GM18868 (cell line): Measurements from ENCODE around the gene NOL4L.
"Not testable (repeated sequence)": the region's sequence is repeated elsewhere in the genome, so short reads cannot be mapped to it uniquely, and the experiment has no call there.

Experiments
- ATAC-seq: cut with Tn5 transposase; IDR thresholded peaks from one replicate; pipeline ENCODE4 v1.9.1; 2021; ENCODE audit warnings: mild to moderate bottlenecking, moderate library complexity; ENCODE audit not compliant: unreplicated experiment

The NOL4L gene

GRCh38 chr20:32474967-32475811 lies 109.9 kb downstream of the NOL4L start:
- ATAC-seq: no peak

GRCh38 chr20:32474717-32474966 lies 110.5 kb downstream of the NOL4L start:
- no peak for ATAC-seq

GRCh38 chr20:32474009-32474716 lies 111.0 kb downstream of the NOL4L start:
- no peak for ATAC-seq

GRCh38 chr20:32473231-32474008 lies 111.7 kb downstream of the NOL4L start:
- no peak for ATAC-seq

GRCh38 chr20:32472581-32473207 lies 112.4 kb downstream of the NOL4L start:
- ATAC-seq: no peak

GRCh38 chr20:32470940-32471339 lies 114.2 kb downstream of the NOL4L start:
- ATAC-seq: no peak

- ATAC-seq: no peak
Measured at GRCh38 chr20:32470025-32470861, 114.9 kb downstream of the NOL4L start.

GRCh38 chr20:32468860-32469259 lies 116.3 kb downstream of the NOL4L start:
- ATAC-seq: no peak

GRCh38 chr20:32468313-32468640 lies 116.9 kb downstream of the NOL4L start:
- no peak for ATAC-seq

GRCh38 chr20:32467506-32468312 lies 117.4 kb downstream of the NOL4L start:
- no peak for ATAC-seq

- no peak for ATAC-seq
Measured at GRCh38 chr20:32466739-32467505, 118.2 kb downstream of the NOL4L start.

- not testable (repeated sequence) for ATAC-seq
Measured at GRCh38 chr20:32465901-32466675, 119.0 kb downstream of the NOL4L start.

GRCh38 chr20:32465092-32465900 lies 119.8 kb downstream of the NOL4L start:
- no peak for ATAC-seq

GRCh38 chr20:32464401-32465091 lies 120.6 kb downstream of the NOL4L start:
- no peak for ATAC-seq

- no peak for ATAC-seq
Measured at GRCh38 chr20:32463642-32464400, 121.3 kb downstream of the NOL4L start.
